Right ventricle myocardium superior (tissue), 1 donor: Measurements from ENCODE around the gene LRRTM3. TPM values are rescaled to one million over a fixed set of nuclear protein-coding genes. Genes with fewer than 3 reads are reported as not detected.

Experiments
- ATAC-seq: fragments of 200-7000 bp; cut with Tn5 transposase; one replicate; pipeline ENCODE4 v1.9.1; 2020; ENCODE audit warnings: mild to moderate bottlenecking; ENCODE audit not compliant: poor library complexity
- DNase-seq: peaks from one replicate; pipeline ENCODE4 v3.0.0-alpha.2; 2020
- intact Hi-C: fragments of 100-400 bp; cut with DNase I; formaldehyde crosslinking; loops from one replicate; pipeline ENCODE4 v1.11.2; 2022
- long read RNA-seq: library from polyadenylated mRNA; unstranded; transcript quantifications from one replicate; pipeline ENCODE4 v2.0.0, GENCODE V29; 2021
- total RNA-seq: library from RNA; stranded (reverse); fragmentation: NEBNext Ultra II Directional; extraction: Animal tissue kit (Norgen Biotek cat#: 25700); gene quantifications from one replicate; pipeline ENCODE4 v1.2.1, GENCODE V29; 2021
- donor health status: DM: no; HTN: yes; CAD: no; lungs with severe emphysema.

Gene LRRTM3
- total RNA-seq, result not detected
- long read RNA-seq, partial matches to known transcripts, result 0 of 5 reads
- long read RNA-seq, other reads (novel, unspliced or antisense), result 5 of 5 reads

GRCh38 chr10:66925896-66926715 is at the start of gene LRRTM3:
LRRTM3 (plus strand) TSS chr10:66926036.
- peak; percentile 30 for DNase-seq
- intact Hi-C loops, result no loop called here
- peak; percentile 91 for ATAC-seq

DNA sequence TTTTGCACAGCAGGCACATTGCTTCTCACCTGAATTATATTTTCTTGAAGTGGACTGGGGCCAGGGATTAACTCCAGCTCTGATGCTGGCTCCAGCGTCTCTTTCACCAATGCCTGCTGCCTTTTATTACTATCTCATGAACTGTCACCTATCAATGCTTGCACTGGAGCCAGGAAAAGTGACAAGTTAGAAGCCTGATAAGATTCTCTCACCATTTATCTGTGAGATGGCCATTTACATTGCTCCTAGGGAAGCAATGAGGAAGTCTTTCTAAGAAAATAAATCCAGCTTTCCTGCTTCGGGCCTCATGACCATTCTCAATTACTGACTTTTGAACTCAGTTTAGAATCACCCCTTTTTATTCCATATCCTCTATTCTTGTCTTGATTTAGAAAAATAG is 48.5 kb upstream of the LRRTM3 start:
- intact Hi-C loops, result no loop called here
- ATAC-seq (no peak), DNase-seq (no peak)

DNA sequence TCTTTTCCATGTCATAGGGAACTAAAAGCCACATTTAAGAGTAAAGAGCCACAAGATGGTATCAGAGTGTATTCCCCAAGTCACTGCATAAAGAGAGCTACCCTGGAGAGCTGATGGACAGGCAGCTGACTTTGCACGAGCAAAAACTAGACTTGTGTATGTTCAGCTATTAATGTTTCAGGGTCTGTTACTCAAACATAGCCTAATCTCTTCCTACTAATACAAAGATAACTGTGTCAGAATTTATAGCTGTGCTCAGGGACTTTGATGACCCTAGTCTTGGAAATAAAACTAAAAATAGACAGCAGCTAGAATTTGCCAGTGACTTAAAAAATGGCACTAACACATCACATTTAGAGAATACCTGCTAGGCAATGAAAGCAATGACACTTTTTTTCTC is 45.5 kb upstream of the LRRTM3 start:
- DNase-seq (no peak), ATAC-seq (peak; percentile 30)
- intact Hi-C loops, result no loop called here

DNA sequence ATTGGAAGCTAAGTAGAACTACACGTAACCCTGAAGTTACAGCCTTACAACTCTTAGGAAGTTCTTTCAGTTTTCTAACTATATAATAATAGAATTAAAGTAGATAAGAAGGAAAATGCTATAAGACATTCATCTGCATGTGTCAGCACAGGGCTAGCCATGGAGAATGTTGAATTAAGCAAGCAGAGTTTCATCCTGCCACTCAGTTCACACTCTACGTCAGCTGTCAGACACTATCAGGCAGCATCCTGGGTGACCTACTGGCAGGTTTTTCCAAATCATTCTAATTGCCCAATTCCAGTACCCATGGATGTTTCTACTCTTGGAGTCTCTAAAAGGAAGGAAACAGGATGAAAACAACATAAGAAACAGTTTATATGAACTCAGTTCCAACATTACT is 45.0 kb upstream of the LRRTM3 start:
- intact Hi-C loops, result no loop called here
- DNase-seq (no peak), ATAC-seq (peak; percentile 68)

DNA sequence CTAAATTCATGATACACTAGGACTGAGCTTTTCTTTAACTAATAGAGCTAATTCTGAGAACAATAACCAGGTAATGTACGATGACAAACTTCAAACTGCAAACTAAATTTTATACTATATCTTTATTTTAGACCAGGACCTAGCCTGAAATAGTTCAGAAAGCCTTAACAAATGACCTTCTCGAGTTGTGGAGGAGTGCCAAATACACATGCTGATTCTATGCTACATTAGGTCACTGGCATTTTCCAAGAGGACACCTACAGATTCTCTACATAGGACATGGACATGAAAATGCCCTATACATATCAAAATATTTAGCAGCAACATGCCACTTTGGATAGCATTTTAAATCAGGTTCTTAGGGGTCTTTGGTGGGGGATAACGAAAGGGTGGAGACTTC is 44.0 kb upstream of the LRRTM3 start:
- no peak for DNase-seq
- peak; percentile 67 for ATAC-seq
- intact Hi-C loops, result no loop called here

GRCh38 chr10:66882271-66882670 is 43.6 kb upstream of the LRRTM3 start:
- no peak for DNase-seq
- ATAC-seq, result no peak
- intact Hi-C loops, result no loop called here

DNA sequence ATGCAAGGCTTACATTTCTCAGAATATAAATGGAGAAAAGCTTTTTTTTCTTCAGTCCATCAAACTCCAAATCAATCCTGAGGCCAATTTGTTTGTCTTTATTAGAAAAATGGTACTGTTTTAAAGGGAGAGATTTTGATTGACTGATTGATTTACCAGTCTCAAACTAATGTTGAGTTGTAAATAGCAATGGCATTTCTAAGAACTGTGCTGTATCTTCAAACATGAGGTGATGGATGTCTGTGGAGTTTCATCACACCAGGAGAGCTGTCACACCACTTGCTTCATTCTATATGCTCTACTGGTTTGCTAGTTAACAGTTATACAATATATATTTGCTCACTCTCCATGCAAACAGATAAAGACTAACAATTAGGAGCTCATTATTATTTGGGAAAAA is 39.0 kb upstream of the LRRTM3 start:
- DNase-seq, result no peak
- ATAC-seq, result no peak
- intact Hi-C loops, result no loop called here

GRCh38 chr10:66888237-66888636 is 37.6 kb upstream of the LRRTM3 start:
- DNase-seq (no peak), ATAC-seq (no peak)
- intact Hi-C loops, result no loop called here

- DNase-seq (no peak), ATAC-seq (no peak)
- intact Hi-C loops, result no loop called here
Observed at GRCh38 chr10:66892871-66893270, 33.0 kb upstream of the LRRTM3 start.

DNA sequence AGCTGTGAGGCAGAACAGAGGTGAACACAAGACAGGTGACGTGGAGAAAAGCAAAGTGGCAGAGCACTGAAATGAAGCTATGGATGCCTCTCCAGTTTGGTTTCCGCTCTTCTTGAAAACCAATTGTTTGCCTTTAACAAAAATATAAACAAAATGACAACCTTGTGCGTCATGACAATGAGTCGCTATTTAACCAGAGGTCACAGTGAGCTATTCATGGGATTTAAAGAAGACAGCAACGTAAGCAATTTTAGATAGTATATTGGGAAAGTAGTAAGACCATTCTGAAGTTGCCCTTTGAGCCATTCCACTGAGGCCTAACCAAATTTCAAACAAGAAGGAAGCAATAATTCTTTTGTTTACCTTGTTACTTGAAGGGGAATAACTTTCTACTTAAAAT is 15.2 kb upstream of the LRRTM3 start:
- intact Hi-C loops, result no loop called here
- no peak for ATAC-seq

GRCh38 chr10:66916030-66916429 is 9.8 kb upstream of the LRRTM3 start:
- no peak for ATAC-seq

More for the DNA sequence above, 15.2 kb upstream of the LRRTM3 start:
- no peak for DNase-seq

GRCh38 chr10:66917104-66917503 is 8.7 kb upstream of the LRRTM3 start:
- ATAC-seq, result no peak
- intact Hi-C loops, result no loop called here
- no peak for DNase-seq

More at GRCh38 chr10:66916030-66916429, 9.8 kb upstream of the LRRTM3 start:
- no peak for DNase-seq
- intact Hi-C loops, result no loop called here

DNA sequence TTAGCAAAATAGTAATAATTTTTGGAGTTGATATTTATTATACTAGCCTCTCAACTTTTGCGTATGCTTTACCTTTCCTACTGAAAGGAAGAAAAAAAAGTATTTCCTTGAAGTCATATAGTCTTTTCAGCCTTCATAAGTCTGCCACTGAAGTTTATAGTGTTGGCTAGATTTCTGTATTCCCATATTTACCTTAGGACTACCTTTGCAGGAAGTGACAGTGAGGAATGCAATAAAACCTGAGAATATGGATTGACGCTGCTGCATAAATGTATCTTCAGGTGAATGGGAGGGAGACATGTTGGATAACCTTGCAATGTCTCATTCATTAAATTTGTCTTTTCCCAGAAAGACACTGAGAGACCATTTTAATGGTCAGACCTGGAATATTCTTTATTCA is 6.6 kb upstream of the LRRTM3 start:
- ATAC-seq (no peak), DNase-seq (no peak)
- intact Hi-C loops, result no loop called here

- intact Hi-C loops, result no loop called here
Observed at GRCh38 chr10:66924674-66925345, 1.0 kb upstream of the LRRTM3 start.

GRCh38 chr10:66925373-66925772 is 463 bp upstream of the LRRTM3 start:
- ATAC-seq (no peak), DNase-seq (no peak)
- intact Hi-C loops, result no loop called here

More at GRCh38 chr10:66924674-66925345, 1.0 kb upstream of the LRRTM3 start:
- ATAC-seq, result no peak
- no peak for DNase-seq

DNA sequence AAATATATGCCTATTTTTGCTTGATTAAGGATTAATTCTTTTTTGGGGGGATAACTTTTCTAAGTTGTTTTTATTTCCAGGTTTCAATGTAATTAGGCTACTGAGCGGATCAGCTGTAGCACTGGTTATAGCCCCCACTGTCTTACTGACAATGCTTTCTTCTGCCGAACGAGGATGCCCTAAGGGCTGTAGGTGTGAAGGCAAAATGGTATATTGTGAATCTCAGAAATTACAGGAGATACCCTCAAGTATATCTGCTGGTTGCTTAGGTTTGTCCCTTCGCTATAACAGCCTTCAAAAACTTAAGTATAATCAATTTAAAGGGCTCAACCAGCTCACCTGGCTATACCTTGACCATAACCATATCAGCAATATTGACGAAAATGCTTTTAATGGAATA is 1.0 kb downstream of the LRRTM3 start:
- intact Hi-C loops, result no loop called here
- no peak for ATAC-seq
- no peak for DNase-seq

- DNase-seq (no peak), ATAC-seq (no peak)
- intact Hi-C loops, result no loop called here
Observed at GRCh38 chr10:66927251-66927935, 1.6 kb downstream of the LRRTM3 start.

DNA sequence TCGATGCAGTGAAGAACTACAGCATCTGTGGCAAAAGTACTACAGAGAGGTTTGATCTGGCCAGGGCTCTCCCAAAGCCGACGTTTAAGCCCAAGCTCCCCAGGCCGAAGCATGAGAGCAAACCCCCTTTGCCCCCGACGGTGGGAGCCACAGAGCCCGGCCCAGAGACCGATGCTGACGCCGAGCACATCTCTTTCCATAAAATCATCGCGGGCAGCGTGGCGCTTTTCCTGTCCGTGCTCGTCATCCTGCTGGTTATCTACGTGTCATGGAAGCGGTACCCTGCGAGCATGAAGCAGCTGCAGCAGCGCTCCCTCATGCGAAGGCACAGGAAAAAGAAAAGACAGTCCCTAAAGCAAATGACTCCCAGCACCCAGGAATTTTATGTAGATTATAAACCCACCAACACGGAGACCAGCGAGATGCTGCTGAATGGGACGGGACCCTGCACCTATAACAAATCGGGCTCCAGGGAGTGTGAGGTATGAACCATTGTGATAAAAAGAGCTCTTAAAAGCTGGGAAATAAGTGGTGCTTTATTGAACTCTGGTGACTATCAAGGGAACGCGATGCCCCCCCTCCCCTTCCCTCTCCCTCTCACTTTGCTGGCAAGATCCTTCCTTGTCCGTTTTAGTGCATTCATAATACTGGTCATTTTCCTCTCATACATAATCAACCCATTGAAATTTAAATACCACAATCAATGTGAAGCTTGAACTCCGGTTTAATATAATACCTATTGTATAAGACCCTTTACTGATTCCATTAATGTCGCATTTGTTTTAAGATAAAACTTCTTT is 2.3 kb downstream of the LRRTM3 start:
- intact Hi-C loops, result no loop called here
- ATAC-seq (peak; percentile 41), DNase-seq (peak; percentile 35)

- DNase-seq (no peak), ATAC-seq (no peak)
- intact Hi-C loops, result no loop called here
Observed at GRCh38 chr10:66928776-66929175, 2.9 kb downstream of the LRRTM3 start.
